Lung (tissue), 12 donors: ENCODE data around the gene POU2F1. TPM values are rescaled to one million over a fixed set of nuclear protein-coding genes. Genes with fewer than 3 reads are reported as not detected.

Source experiments
- ATAC-seq: fragments of 200-7000 bp; cut with Tn5 transposase; one replicate; pipeline ENCODE4 v1.9.1; 2020; ENCODE audit warnings: moderate number of reproducible peaks; ENCODE audit not compliant: insufficient read depth, low FRiP score
- DNase-seq, 3 donors: peaks; one replicate each; pipeline ENCODE4 v3.0.0-alpha.2; 2013 to 2017
- H3K27ac ChIP-seq, 2 donors: one replicate each; pipeline ENCODE4 v1.5.1; 2013; ENCODE audit warnings: mild to moderate bottlenecking in 2 of 2, moderate library complexity in 2 of 2, control low read depth in 1 of 2, inconsistent platforms in 1 of 2, low read depth in 1 of 2, low read length in 1 of 2
- H3K27me3 ChIP-seq, 3 donors: one replicate each; pipeline ENCODE4 v1.5.1; 2013; ENCODE audit warnings: low read length in 2 of 3; ENCODE audit not compliant: control insufficient read depth in 3 of 3, insufficient read depth in 3 of 3
- H3K36me3 ChIP-seq, 4 donors: one replicate each; pipeline ENCODE4 v1.5.1; 2013; ENCODE audit warnings: low read length in 4 of 4, mild to moderate bottlenecking in 1 of 4, moderate library complexity in 1 of 4; ENCODE audit not compliant: control insufficient read depth in 4 of 4, insufficient read depth in 4 of 4
- H3K4me1 ChIP-seq, 5 donors: one replicate each; pipeline ENCODE4 v1.5.1; 2013; ENCODE audit warnings: low read length in 5 of 5, mild to moderate bottlenecking in 2 of 5, moderate library complexity in 1 of 5; ENCODE audit not compliant: control insufficient read depth in 5 of 5, insufficient read depth in 5 of 5
- H3K4me3 ChIP-seq: one replicate; pipeline ENCODE4 v1.5.1; 2013; ENCODE audit warnings: mild to moderate bottlenecking, control low read depth, moderate library complexity
- H3K9ac ChIP-seq, 2 donors: one replicate each; pipeline ENCODE4 v1.5.1; 2013; ENCODE audit warnings: low read length in 2 of 2, control low read depth in 1 of 2; ENCODE audit not compliant: insufficient read depth in 1 of 2
- H3K9me3 ChIP-seq, 4 donors: one replicate each; pipeline ENCODE4 v1.5.1; 2013; ENCODE audit warnings: low read length in 3 of 4, mild to moderate bottlenecking in 1 of 4, moderate library complexity in 1 of 4; ENCODE audit not compliant: control insufficient read depth in 4 of 4, insufficient read depth in 3 of 4
- CTCF ChIP-seq: IDR thresholded peaks from 2 replicates; pipeline ENCODE4 v1.5.1; 2012; ENCODE audit warnings: mild to moderate bottlenecking; ENCODE audit errors: control extremely low read depth, extremely low read depth
- WGBS, 2 donors: extraction: QIAGEN DNeasy Blood & Tissue Kit; methylation state at CpG; one replicate each; pipeline ENCODE4 v1.1.7; 2013; 5-methylcytosine and 5-hydroxymethylcytosine counted together
- polyA plus RNA-seq, 2 donors: library from polyadenylated mRNA; stranded (reverse); fragments of 200-250 nt; gene quantifications; one replicate each; pipeline ENCODE4 v1.2.1, GENCODE V29; 2013
- total RNA-seq, 2 donors: library from RNA; depleted of rRNA in 1 of 2; stranded (reverse); fragments of >200 nt in 1 of 2; gene quantifications; one replicate each; pipeline ENCODE4 v1.2.1, GENCODE V29; 2014 to 2021
- donor health status: control.
- donor health status: control.
- donor health status: Bipolar disorder and iron deficiency.
- donor health status: healthy.
- donor health status: DM: yes; HTN: yes; CAD: no.

Gene POU2F1
- total and polyA plus RNA-seq, 4 donors, result 2.0 to 34.4 (median 8.7) TPM

GRCh38 chr1:167455786-167456446 is 235.2 kb downstream of the POU2F1 start:
- H3K27ac ChIP-seq, result peak overlapping the region; percentile 39 to 92
- no peak for TF ChIP-seq CTCF
- H3K4me1 ChIP-seq, result peaks cover 0 to 2% (median 0%) of the 10 kb centered on the region in 5 donors
- H3K36me3 ChIP-seq, result no peaks in the 10 kb centered on the region
- ATAC-seq (peak; percentile 30), DNase-seq (peak; percentile 48 to 57 (median 55))
- peak overlapping the region; percentile 85 for H3K4me3 ChIP-seq
- no peaks in the 10 kb centered on the region for H3K9me3 ChIP-seq
- peaks cover 0 to 21% (median 17%) of the 10 kb centered on the region in 3 donors for H3K27me3 ChIP-seq
- 0 to 1% methylated on average over 22 to 23 of the region's 23 CpGs for WGBS, 2 donors
- no peak overlapping the region for H3K9ac ChIP-seq

GRCh38 chr1:167456524-167456923 is 235.8 kb downstream of the POU2F1 start:
- WGBS, 2 donors, result 88 to 91% methylated on average over 5 of the region's 5 CpGs
- DNase-seq (no peak), ATAC-seq (no peak)
- TF ChIP-seq CTCF, result no peak
- Histone ChIP-seq H3K27ac (no peak overlapping the region), H3K36me3 (no peaks in the 10 kb centered on the region), H3K4me1 (peaks cover 0 to 2% (median 0%) of the 10 kb centered on the region in 5 donors), H3K9ac (no peak overlapping the region), H3K27me3 (peaks cover 0 to 21% (median 17%) of the 10 kb centered on the region in 3 donors), H3K9me3 (no peaks in the 10 kb centered on the region), H3K4me3 (no peak overlapping the region)

- no peak for ATAC-seq
- no peak for TF ChIP-seq CTCF
- no peak overlapping the region for H3K27ac ChIP-seq
- no peak for DNase-seq
- peaks cover 0 to 2% (median 0%) of the 10 kb centered on the region in 5 donors for H3K4me1 ChIP-seq
- peaks cover 0 to 21% (median 17%) of the 10 kb centered on the region in 3 donors for H3K27me3 ChIP-seq
- no peak overlapping the region for H3K4me3 ChIP-seq
- H3K9me3 ChIP-seq, result no peaks in the 10 kb centered on the region
- 89 to 95% methylated on average over 8 of the region's 8 CpGs for WGBS, 2 donors
- H3K36me3 ChIP-seq, result no peaks in the 10 kb centered on the region
- H3K9ac ChIP-seq, result no peak overlapping the region
Measured at GRCh38 chr1:167456926-167457325, 236.2 kb downstream of the POU2F1 start.
